GM21723 (cell line): ENCODE measurements around the gene INSIG2.

Experiments used
- ATAC-seq: cut with Tn5 transposase; IDR thresholded peaks from one replicate; pipeline ENCODE4 v1.9.1; 2021; ENCODE audit warnings: mild to moderate bottlenecking, moderate library complexity; ENCODE audit not compliant: unreplicated experiment

INSIG2 gene

GRCh38 chr2:118097657-118098056, 9.4 kb downstream of the INSIG2 start:
- ATAC-seq, result no peak

- ATAC-seq, result no peak
Observed at GRCh38 chr2:118098307-118099030, 10.2 kb downstream of the INSIG2 start.

- no peak for ATAC-seq
Observed at GRCh38 chr2:118102433-118103082, 14.3 kb downstream of the INSIG2 start.

- peak; percentile 95 for ATAC-seq
Observed at GRCh38 chr2:118103951-118104940, 16.0 kb downstream of the INSIG2 start.

- no peak for ATAC-seq
Observed at GRCh38 chr2:118105497-118105896, 17.2 kb downstream of the INSIG2 start.

- ATAC-seq, result no peak
Observed at GRCh38 chr2:118106926-118107325, 18.7 kb downstream of the INSIG2 start.

GRCh38 chr2:118110310-118110709, 22.0 kb downstream of the INSIG2 start:
- ATAC-seq, result no peak

GRCh38 chr2:118110991-118111390, 22.7 kb downstream of the INSIG2 start:
- ATAC-seq, result no peak

GRCh38 chr2:118112771-118113334, 24.6 kb downstream of the INSIG2 start:
- no peak for ATAC-seq

GRCh38 chr2:118114863-118115262, 26.6 kb downstream of the INSIG2 start:
- ATAC-seq, result no peak

GRCh38 chr2:118115761-118116160, 27.5 kb downstream of the INSIG2 start:
- no peak for ATAC-seq

GRCh38 chr2:118118479-118118878, 30.2 kb downstream of the INSIG2 start:
- no peak for ATAC-seq

- no peak for ATAC-seq
Observed at GRCh38 chr2:118119158-118119727, 31.0 kb downstream of the INSIG2 start.

- ATAC-seq, result no peak
Observed at GRCh38 chr2:118119761-118120400, 31.6 kb downstream of the INSIG2 start.

GRCh38 chr2:118120401-118120780, 32.1 kb downstream of the INSIG2 start:
- no peak for ATAC-seq

- ATAC-seq, result no peak
Observed at GRCh38 chr2:118121101-118121500, 32.8 kb downstream of the INSIG2 start.

- no peak for ATAC-seq
Observed at GRCh38 chr2:118121986-118122524, 33.8 kb downstream of the INSIG2 start.

- ATAC-seq, result peak; percentile 91
Observed at GRCh38 chr2:118122594-118123281, 34.5 kb downstream of the INSIG2 start.

- ATAC-seq, result no peak
Observed at GRCh38 chr2:118123561-118124232, 35.4 kb downstream of the INSIG2 start.
